Panc1 (cell line): ENCODE results near the gene TBATA.

Source experiments
- CTCF ChIP-seq: fragments of 450-650 bp; IDR thresholded peaks from 2 replicates; pipeline ENCODE4 v1.5.1; 2017; ENCODE audit warnings: mild to moderate bottlenecking
- POLR2AphosphoS5 ChIP-seq: IDR thresholded peaks from 2 replicates; pipeline ENCODE4 v1.6.1; 2012; ENCODE audit warnings: mild to moderate bottlenecking, low read depth, low read length, moderate library complexity
- REST ChIP-seq, 2 experiments: IDR thresholded peaks; 2 replicates each; pipeline ENCODE4 v1.6.1; 2011 to 2012; ENCODE audit warnings: low read depth in 2 of 2, control low read depth in 1 of 2, low read length in 1 of 2, mild to moderate bottlenecking in 1 of 2, moderate library complexity in 1 of 2; ENCODE audit not compliant: insufficient read depth in 1 of 2
- SIN3A ChIP-seq: IDR thresholded peaks from 2 replicates; pipeline ENCODE4 v1.6.1; 2012; ENCODE audit warnings: low read depth, mild to moderate bottlenecking, low read length, moderate library complexity, borderline replicate concordance; ENCODE audit not compliant: insufficient read depth
- TCF7L2 ChIP-seq: IDR thresholded peaks from 2 replicates; pipeline ENCODE4 v1.6.1; 2011; ENCODE audit warnings: mild to moderate bottlenecking, low read depth, low read length, inconsistent platforms

GRCh38 chr10:70752571-70752970, 32.6 kb downstream of the TBATA start:
- TF ChIP-seq CTCF = no peak
- no peak for TF ChIP-seq POLR2AphosphoS5
- TF ChIP-seq REST (IDR thresholded peaks at IDR 0.05; ENCODE audit: insufficient read depth in 1 of 2, low read depth in 2 of 2, low read length in 1 of 2) = no peak
- no peak for TF ChIP-seq TCF7L2
- no peak for TF ChIP-seq SIN3A
